Left renal pelvis (tissue), 4 donors: ENCODE data around the gene AHDC1. TPM values are rescaled to one million over a fixed set of nuclear protein-coding genes. Genes with fewer than 3 reads are reported as not detected.

ENCODE experiments used
- DNase-seq, 4 donors: peaks; one replicate each; pipeline ENCODE4 v3.0.0-alpha.2; 2013; ENCODE audit warnings: low read depth in 4 of 4, low spot score in 3 of 4
- polyA plus RNA-seq, 4 donors: library from polyadenylated mRNA; unstranded; fragments of 120-200 nt; gene quantifications; one replicate each; pipeline ENCODE4 v1.2.1, GENCODE V29; 2013; ENCODE audit not compliant: insufficient read length in 4 of 4

Gene AHDC1
- polyA plus RNA-seq, 4 donors: 35.9 to 63.8 (median 52.3) TPM

DNA sequence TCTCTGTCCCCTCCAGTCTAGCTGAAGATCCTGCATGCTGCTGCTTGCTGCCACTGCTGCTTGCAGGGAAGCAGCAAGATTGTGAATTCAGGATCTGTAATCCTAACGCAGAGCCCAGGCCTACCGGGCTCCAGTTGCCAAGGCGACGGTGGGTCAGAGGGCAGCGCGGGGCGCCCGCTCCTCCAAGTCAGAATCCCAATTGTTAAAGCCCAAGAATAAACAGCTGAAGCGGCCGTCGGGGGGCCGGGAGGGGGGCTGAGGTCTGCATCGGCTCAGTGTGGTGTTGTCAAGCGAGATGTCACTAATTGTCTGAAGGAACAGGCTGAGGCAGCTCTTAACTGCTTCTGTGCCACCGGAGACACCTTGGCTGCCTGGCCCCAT is 36.8 kb downstream of the AHDC1 start:
- DNase-seq: no peak

DNA sequence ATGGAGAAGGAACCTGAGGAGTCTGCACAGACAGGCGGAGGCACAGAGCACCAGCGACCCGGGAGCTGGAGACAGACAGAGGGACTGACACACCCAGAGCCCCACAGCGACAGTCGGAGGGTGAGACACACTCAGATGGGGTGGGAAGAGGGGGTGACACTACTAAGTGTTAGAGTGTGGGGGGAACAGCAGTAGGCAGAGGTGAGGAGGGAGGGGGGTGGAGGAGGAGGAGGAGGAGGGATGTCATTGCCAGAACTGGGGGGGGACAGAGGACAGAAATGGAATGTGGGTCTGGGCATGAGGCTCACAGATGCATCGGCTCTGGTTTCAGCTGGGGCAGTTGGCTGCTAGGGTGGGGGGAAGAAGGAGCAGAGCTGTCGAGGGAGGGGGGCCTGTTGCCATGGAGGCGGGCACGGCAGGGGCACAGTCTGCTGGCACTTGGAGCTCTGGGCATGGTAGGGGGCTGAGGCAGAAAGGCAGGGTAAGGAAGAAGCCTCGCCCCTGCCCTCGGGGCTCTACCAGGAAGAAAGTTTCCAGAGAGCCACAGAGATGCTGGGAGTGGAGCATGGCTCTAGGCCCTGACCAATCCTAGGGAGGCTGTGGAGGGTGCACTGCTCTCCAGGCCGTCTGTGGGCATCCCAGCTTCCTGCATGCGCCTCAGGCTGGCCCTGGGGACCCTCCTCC is 37.3 kb downstream of the AHDC1 start:
- DNase-seq: no peak

DNA sequence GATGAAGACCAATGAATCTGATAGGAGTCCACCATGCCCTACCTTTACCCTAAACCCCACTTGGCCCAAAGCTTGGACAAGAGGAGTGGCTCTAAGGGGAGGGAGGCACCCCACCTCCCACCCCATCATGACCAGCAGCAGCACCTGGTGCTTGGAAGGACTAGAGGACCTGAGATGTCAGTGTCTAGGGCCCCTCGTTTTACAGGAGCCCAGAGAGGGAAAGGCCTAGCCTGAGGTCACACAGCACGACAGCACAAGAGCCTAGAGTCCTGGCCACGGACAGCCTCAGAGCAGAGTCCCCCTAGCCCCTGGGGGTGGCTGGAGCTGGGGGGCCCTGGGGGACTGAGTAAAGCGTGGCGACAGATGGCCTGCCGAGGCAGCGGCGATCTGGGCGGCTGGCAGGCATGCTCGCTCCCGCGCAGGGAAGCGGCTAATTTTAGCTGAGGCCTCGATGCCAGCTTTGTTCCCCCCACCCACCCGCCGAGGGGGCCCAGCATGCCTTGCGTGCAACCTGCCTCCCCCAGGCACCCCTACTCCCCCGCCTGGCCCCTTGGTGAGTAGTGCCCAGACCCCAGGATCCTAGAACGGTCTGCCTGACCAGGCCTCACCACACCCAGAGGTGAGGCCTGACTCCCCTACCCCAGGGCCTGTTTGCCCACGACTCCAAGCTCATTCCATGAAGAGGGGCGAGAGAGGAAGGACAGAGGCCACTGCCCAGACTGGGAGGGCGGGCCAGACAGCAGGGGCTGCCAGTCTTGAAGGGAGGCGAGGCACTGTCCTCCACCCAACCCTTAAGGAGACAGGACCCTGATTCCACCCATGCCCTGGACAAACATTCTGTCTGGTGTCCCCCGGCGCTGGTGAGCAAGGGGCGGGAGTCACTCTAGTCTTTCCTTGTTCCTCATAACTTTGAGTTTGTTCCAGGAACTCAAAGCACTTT is 39.0 kb downstream of the AHDC1 start:
- no peak for DNase-seq

DNA sequence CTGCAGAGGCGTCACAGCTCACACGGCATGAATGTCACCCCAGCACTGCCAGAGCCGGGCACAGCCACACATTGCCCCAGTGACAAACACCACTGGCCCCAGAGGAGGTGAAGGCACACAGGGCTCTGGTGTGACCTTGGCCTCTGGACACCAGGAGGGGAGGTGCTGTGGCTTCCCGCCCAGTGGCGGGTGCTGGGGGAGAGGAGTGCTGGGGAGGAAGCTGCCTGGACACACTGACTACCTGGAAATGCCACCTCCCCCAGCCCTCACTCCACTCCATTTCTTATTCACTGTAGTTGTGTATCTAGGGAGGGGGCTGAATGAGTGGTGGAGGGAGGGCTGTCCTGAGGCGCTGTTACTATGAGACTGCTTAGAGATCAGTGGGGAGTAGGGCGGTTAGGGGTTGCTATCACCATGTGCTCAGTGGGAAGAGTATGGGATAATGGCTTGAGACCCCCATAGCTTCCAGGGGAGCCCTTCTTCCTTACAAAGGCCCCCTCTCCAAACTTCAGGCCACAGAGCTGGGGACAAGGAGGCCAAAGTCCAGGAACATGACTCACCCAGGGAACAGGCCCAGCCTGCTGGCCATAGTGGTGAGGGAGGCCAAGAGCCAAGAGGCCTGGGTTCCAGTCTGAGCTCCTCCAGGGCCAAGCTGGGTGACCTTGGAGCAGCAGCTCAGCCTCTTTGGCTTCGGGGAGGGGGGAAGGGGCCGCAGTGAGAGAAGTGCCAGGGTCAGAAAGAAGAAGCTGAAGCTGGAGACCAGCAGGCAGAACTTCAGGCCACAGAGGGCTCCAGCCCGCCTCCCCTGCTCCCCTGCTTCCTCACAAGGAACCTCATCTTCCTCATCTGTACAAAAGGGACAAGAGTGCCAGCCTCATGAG is 40.1 kb downstream of the AHDC1 start:
- DNase-seq: no peak

DNA sequence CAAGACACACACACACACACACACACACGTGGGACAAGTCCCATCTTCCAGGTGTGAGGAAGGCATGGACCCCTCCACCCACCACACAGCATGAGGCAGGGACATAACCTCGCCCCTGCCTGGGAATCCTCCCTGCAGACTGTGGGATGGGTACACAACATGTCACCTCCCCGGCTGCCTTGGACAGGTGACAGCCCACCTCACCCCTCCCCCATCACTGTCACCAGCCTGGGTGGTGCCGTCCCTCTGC is 40.7 kb downstream of the AHDC1 start:
- no peak for DNase-seq

DNA sequence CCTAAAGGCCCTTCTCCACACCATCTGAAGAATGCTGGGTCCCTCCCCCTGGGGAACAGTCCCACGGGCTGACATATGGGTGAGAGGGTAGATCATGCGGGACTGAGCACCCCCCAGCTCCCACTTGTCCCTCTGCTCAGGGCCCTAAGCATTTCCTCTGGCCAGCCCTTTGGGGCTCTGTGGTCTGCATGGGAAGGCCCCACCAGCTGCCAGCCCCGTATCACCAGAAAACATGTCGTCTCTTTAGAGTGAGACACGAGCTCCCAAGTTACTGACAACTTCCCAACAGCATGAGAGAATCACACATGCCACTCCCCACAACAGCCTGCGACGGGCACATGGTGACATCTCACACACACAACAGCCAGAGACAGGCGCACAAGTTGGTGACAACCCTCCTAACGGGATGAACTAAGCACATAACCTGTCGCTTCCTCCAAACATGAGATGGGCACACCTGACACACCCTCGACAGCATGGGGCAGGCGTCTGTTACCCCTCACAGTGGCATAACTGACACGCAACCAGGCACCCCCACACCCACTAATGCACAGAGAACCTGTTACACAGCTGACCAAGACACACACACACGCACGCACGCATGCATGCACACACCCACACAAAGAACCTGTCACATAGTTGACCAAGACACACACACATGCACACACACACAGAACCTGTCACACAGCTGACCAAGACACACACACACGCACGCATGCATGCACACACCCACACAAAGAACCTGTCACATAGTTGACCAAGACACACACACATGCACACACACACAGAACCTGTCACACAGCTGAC is 41.2 kb downstream of the AHDC1 start:
- DNase-seq: no peak

DNA sequence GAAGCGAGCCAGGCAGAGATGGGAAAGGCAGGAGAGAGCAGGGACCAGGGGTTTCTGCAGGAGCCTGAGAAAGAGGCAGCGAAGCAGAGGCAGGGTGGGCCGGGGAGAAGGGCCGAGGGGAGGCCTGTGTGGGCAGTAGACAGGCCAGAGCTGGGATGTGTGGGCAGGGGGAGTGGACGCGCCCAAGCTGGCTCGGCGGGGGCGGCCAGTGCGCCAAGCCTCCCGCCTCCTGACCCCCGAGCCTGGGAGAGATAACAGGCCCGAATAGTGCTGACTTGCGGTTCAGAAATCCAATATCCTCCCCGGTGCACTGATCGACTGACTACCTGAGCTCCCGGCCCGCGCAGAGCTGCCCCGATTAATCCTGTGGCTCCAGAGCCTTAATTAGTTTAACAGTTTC is 41.9 kb downstream of the AHDC1 start:
- DNase-seq: no peak

DNA sequence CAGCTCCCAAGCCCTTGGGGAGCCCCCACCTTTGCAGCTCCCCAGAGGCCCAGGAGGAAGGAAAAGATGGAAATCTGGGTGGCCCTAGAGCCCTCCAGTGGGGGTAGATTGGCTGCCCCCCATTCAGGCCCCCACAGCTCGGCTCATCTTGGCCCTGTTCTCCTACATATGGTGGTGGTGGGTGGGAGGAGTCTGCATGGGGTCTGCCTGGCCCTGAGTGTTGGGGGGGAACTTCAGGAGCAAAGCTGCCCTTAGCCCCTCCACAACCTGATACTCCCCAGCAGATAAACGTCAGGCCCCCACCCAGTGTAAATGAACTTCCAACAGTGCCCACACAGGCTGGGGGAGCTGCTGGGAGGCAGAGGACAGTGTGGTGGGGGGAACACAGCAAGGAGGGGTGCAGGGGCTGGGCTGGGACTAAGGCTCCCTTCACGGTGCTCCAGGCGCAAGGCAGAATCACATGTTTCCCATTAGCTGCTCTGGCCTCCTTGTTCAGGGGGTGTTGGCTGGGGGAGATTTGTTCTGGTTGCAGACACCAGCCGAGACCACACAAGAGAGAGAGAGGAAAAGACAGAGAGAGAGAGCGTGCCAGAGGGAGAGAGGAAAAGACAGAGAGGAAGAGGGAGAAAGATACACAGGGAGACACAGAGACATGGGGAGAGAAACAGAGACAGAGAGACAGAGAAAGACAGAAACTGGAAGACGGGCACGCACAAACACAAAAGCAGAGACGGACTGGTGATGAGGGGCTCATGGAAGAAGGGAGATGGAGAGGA is 42.6 kb downstream of the AHDC1 start:
- DNase-seq: no peak

DNA sequence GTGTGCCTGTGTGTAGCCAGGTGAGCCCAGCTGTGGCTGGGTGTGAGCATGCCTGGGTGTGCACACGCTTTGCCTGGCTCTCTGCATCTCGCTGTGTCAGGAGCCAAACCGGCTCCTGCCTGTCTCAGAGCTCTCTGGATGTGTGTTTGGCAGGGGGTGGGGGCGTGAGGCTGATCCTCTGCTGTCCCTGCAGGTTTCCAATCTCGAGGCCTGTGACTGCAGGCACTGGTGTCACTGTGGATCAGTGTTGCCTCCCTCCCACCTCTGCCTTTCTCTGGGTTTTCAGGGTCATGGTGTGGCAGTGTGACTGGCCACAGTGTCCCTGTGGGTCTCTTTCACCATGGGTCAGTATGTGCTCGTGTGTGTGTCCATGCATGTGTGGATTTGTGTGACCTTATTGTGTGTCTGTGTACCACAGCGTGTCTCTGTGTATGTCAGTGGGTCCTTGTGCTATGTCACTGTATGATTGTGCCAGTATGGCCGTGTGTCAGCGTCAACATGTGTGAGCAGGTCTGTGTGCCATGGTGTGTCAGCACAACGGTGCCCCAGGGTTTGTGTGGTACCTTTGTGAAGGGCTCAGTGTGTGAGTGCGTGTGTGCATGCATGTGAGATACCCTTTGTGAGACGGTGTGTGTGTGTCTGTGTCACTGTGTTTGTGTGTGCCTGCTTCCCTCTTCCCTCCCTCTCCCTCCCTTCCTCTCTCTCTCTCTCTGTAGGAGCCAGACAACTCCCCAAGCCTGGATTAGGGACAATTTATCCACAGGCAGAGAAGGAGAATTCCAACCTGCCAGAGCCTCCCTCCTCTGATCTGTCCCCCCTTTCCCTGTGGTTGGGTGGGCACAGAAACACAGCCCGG is 43.4 kb downstream of the AHDC1 start:
- DNase-seq: no peak

DNA sequence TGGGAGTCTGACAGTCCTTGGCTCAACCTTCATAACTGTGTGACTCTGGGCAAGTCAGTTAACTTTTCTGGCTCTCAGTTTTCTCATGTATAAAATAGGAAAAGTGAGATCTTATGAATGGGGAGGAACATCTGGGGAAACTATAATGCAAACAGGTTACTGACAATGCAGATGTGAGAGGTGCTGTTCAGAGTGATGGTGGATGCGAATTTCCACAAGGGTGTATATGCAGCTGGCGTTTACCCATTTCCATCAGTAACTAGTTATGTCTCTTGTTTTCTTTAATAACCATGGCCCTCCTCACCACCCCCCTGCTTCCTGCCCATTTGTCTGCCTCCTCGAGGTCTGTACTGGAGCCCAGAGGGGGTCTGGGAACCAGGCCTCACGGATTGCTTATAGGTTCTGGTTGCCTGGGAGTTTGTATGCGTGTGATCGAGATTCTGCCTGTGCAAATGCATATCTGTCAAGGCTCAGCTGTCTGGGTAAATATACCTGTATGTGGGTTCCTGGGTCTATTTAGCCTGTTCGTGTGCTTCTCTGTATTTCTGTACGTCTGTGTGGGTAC is 44.4 kb downstream of the AHDC1 start:
- no peak for DNase-seq

DNA sequence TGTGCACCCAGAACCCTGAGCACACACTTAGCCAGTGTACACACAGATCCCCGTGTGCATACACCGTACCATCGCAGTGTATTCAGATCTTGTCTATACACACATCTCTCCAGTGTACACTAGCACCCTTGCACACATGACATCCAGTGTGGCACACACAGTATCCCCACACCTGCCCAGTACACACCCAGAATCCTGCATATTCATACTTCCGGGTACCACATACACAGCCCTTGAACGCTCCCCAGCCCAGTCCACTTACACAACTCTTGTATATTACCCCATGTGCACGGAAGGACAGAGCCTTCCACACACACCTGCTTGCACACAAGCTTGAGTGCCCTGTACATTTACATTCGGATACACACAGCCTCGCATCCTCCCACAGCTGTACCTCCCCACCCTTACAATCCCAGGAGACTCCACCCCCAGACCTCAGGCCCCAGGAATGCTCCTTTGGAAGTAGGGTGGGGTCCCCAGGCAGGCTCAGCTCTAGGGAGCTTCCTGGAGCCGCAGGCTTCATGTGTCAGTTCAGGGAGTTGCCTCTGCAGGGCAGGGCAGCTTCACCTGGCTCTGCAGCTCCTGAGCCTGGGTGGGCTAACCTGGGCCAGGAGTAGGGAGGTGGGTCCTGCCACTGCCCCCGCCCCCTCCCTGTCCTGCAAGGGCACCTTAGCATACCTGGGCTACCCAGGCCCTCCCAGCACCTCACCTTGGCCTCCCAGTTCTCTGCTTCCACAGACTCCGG is 46.2 kb downstream of the AHDC1 start:
- no peak for DNase-seq

DNA sequence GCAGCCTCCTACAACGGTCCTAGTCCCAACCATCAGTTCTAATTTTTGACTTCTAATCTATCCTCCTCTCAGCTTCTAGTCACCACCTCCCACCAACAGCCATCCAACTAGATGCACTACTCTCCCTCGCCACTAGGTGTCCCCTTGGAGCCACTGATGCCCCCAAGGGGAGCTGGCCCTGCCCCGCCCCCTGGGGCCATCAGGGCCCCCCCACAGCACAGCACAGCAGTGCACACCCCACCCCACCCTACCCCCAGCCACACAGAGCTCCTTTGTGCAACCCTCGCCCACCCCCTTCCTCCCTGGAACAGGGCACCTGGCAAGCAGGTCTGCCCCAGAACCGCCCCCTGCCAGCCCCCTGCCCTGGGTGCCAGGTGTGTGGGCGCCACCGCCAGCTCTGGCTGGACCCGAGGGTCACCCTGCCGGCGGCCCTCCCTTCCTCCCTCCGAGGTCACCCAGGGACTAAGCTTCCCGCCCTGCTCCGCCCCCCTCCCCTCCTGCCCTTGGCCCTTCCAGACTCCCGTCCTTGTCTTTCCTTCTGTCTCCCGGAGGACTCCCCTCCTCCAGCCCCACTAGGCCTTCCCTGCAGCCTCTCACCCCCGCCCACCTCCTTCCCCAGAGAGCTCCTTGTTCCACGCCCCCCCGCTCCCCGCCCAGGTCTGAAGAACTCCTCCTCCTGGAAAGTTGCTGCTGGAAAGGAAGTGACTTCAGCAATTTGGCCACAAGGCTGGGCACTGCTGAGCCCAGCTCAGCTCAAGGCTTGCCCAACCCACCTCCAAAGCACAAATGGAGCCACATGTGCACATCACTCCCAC is 47.0 kb downstream of the AHDC1 start:
- peak in 2 of 4 donors; percentile 73 to 75 for DNase-seq

DNA sequence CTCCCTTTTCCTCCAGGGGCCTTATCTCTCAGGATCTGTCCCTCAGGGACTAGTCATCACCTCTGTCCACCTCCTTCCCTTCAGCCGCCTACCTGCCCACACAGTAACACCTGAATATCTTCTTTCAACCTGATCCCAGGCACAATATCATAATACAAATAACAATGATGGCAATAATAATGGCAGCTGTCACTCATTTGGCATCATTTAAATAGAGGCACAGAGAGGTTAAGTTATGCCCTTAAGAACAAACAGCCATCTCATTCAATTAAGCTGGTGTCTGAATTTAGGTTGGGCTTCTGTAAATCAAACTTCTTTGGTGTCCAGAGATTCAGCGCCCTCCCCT is 47.5 kb downstream of the AHDC1 start:
- no peak for DNase-seq

DNA sequence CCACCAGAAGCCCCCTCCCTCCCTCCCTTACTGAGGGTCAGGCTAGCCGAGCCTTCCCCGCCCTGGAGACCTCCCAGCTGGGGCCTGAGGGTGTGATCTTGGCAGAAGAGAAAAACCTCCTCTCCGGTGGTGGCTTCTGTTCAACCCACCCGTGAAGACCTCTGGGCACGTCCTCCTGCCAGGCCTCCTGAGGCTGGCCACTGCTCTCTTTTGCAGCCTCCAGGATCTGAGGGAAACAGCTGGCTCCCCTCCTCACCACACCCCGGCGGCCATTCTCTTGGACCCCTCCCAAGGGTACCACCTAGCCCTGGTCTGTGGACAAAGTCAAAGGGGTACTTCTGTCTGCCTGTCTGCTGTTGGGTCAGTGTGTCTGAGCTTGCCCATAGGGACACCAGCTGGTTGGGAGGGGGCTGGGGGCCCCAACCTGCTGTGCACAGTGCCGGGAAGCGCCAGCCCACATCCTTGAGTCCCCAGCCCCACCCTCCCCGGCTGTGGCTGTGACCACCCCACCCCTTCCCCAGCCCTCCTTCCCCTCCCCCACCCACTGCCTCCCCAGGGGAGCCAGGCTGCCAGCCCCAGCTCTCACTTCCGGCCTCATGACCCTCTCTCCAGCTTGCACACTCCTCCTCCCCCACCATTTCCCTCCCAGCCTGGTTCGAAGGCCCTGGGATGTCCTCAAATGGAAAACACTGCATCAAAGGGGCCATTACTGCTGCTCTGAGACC is 48.1 kb downstream of the AHDC1 start:
- DNase-seq: no peak

DNA sequence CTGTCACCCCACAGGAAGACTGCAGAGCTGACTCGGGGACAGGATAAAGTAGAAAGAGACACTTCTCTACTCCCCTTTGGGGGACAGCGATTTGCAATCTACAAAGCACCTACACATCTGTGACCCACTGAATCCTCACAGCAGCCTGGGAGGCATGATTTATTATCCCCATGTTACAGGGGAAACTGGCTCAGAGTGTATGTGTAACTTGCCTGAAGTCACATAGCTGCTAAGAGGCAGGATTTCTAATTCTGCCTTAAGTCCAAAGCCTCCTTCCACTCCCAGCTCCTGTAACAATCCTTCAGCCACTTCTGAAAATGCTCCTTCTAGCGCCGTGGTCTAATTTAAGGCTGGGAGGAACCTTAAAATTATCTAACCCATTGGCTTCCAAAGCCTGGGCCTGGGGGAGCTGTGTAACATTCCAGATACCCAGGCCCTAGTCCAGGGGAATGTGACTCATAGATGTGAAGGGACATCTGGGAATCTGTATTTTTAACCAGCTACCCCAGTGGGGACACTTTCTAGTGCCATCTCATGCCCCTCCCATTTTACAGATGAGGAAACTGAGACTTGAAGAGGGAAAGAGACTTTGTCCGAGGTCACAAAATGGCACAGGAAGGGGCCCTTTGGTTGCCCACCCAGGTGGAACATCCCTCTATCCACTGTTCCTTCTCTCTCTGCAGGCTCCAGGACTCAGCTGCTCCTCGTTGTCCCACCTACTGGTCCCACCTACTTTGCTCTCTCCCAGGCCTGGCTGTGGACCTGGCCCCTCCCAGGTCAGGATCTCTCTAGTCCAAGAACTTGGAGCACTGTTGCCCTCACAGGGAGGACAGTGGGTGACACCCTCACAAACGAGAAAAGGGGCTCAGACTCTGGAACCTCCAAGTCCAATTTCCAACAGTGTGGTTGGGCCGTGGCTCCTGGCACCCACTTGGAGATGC is 48.9 kb downstream of the AHDC1 start:
- no peak for DNase-seq
